ENCODE results near the gene PPL.

PPL gene

GRCh38 chr16:4884972-4885874, 51.7 kb downstream of the PPL start:
- Histone ChIP-seq H3K4me1 (ENCODE audit: insufficient read depth, insufficient read length) (peaks cover 6% of the 10 kb centered on the region), H3K4me3 (ENCODE audit: insufficient read length, low read depth) (no peak overlapping the region), H3K36me3 (ENCODE audit: insufficient read depth, insufficient read length, low read length) (peaks cover 98% of the 10 kb centered on the region), H3K27me3 (ENCODE audit: insufficient read depth, insufficient read length) (no peaks in the 10 kb centered on the region), H3K9ac (ENCODE audit: insufficient read length, low read depth) (no peak overlapping the region), H3K9me3 (ENCODE audit: insufficient read depth, low read length) (no peaks in the 10 kb centered on the region)
- TF ChIP-seq ZNF274 (IDR thresholded peaks at IDR 0.05; ENCODE audit: low read depth, low read length), result no peak
- TF ChIP-seq SUZ12 (IDR thresholded peaks at IDR 0.05; ENCODE audit: extremely low read depth, insufficient read depth, insufficient read length), result no peak
- no peak for TF ChIP-seq YY1 (IDR thresholded peaks at IDR 0.05; ENCODE audit: insufficient read depth, insufficient read length)
- no peak for DNase-seq (ENCODE audit: low read depth, low spot score)

- no peak for DNase-seq (ENCODE audit: low read depth, low spot score)
- H3K36me3 ChIP-seq (ENCODE audit: insufficient read depth, insufficient read length, low read length), result peaks cover 97% of the 10 kb centered on the region
- TF ChIP-seq YY1 (IDR thresholded peaks at IDR 0.05; ENCODE audit: insufficient read depth, insufficient read length) (no peak), SUZ12 (IDR thresholded peaks at IDR 0.05; ENCODE audit: extremely low read depth, insufficient read depth, insufficient read length) (no peak), ZNF274 (IDR thresholded peaks at IDR 0.05; ENCODE audit: low read depth, low read length) (no peak)
Observed at GRCh38 chr16:4884209-4884608, 52.7 kb downstream of the PPL start.

GRCh38 chr16:4883501-4883900, 53.4 kb downstream of the PPL start:
- Histone ChIP-seq H3K27me3 (ENCODE audit: insufficient read depth, insufficient read length) (no peaks in the 10 kb centered on the region), H3K9ac (ENCODE audit: insufficient read length, low read depth) (no peak overlapping the region), H3K36me3 (ENCODE audit: insufficient read depth, insufficient read length, low read length) (peaks cover 99% of the 10 kb centered on the region), H3K4me1 (ENCODE audit: insufficient read depth, insufficient read length) (peaks cover 4% of the 10 kb centered on the region), H3K4me3 (ENCODE audit: insufficient read length, low read depth) (no peak overlapping the region), H3K9me3 (ENCODE audit: insufficient read depth, low read length) (no peaks in the 10 kb centered on the region)
- no peak for TF ChIP-seq ZNF274 (IDR thresholded peaks at IDR 0.05; ENCODE audit: low read depth, low read length)
- no peak for TF ChIP-seq SUZ12 (IDR thresholded peaks at IDR 0.05; ENCODE audit: extremely low read depth, insufficient read depth, insufficient read length)
- no peak for TF ChIP-seq YY1 (IDR thresholded peaks at IDR 0.05; ENCODE audit: insufficient read depth, insufficient read length)
- DNase-seq (ENCODE audit: low read depth, low spot score), result no peak

More at GRCh38 chr16:4884209-4884608, 52.7 kb downstream of the PPL start:
- Histone ChIP-seq H3K9me3 (ENCODE audit: insufficient read depth, low read length) (no peaks in the 10 kb centered on the region), H3K4me3 (ENCODE audit: insufficient read length, low read depth) (no peak overlapping the region), H3K4me1 (ENCODE audit: insufficient read depth, insufficient read length) (peaks cover 4% of the 10 kb centered on the region), H3K27me3 (ENCODE audit: insufficient read depth, insufficient read length) (no peaks in the 10 kb centered on the region), H3K9ac (ENCODE audit: insufficient read length, low read depth) (no peak overlapping the region)

- H3K4me3 ChIP-seq (ENCODE audit: insufficient read length, low read depth), result no peak overlapping the region
- peaks cover 99% of the 10 kb centered on the region for H3K36me3 ChIP-seq (ENCODE audit: insufficient read depth, insufficient read length, low read length)
- peaks cover 4% of the 10 kb centered on the region for H3K4me1 ChIP-seq (ENCODE audit: insufficient read depth, insufficient read length)
- no peak for DNase-seq (ENCODE audit: low read depth, low spot score)
- no peaks in the 10 kb centered on the region for H3K9me3 ChIP-seq (ENCODE audit: insufficient read depth, low read length)
- no peaks in the 10 kb centered on the region for H3K27me3 ChIP-seq (ENCODE audit: insufficient read depth, insufficient read length)
- TF ChIP-seq ZNF274 (IDR thresholded peaks at IDR 0.05; ENCODE audit: low read depth, low read length), result no peak
- no peak for TF ChIP-seq YY1 (IDR thresholded peaks at IDR 0.05; ENCODE audit: insufficient read depth, insufficient read length)
- TF ChIP-seq SUZ12 (IDR thresholded peaks at IDR 0.05; ENCODE audit: extremely low read depth, insufficient read depth, insufficient read length), result no peak
- H3K9ac ChIP-seq (ENCODE audit: insufficient read length, low read depth), result no peak overlapping the region
Observed at GRCh38 chr16:4882633-4883285, 54.2 kb downstream of the PPL start.

GRCh38 chr16:4882000-4882632, 54.8 kb downstream of the PPL start:
- DNase-seq (ENCODE audit: low read depth, low spot score), result no peak

GRCh38 chr16:4880006-4880580, 56.9 kb downstream of the PPL start:
- DNase-seq (ENCODE audit: low read depth, low spot score), result no peak
- Histone ChIP-seq H3K9ac (ENCODE audit: insufficient read length, low read depth) (no peak overlapping the region), H3K27me3 (ENCODE audit: insufficient read depth, insufficient read length) (no peaks in the 10 kb centered on the region), H3K4me1 (ENCODE audit: insufficient read depth, insufficient read length) (peaks cover 4% of the 10 kb centered on the region), H3K9me3 (ENCODE audit: insufficient read depth, low read length) (no peaks in the 10 kb centered on the region), H3K36me3 (ENCODE audit: insufficient read depth, insufficient read length, low read length) (peaks cover 98% of the 10 kb centered on the region), H3K4me3 (ENCODE audit: insufficient read length, low read depth) (no peak overlapping the region)
- no peak for TF ChIP-seq ZNF274 (IDR thresholded peaks at IDR 0.05; ENCODE audit: low read depth, low read length)

More at GRCh38 chr16:4882000-4882632, 54.8 kb downstream of the PPL start:
- no peak overlapping the region for H3K9ac ChIP-seq (ENCODE audit: insufficient read length, low read depth)
- no peaks in the 10 kb centered on the region for H3K27me3 ChIP-seq (ENCODE audit: insufficient read depth, insufficient read length)
- H3K4me3 ChIP-seq (ENCODE audit: insufficient read length, low read depth), result no peak overlapping the region
- H3K36me3 ChIP-seq (ENCODE audit: insufficient read depth, insufficient read length, low read length), result peaks cover 99% of the 10 kb centered on the region
- no peaks in the 10 kb centered on the region for H3K9me3 ChIP-seq (ENCODE audit: insufficient read depth, low read length)
- H3K4me1 ChIP-seq (ENCODE audit: insufficient read depth, insufficient read length), result peaks cover 4% of the 10 kb centered on the region
- TF ChIP-seq YY1 (IDR thresholded peaks at IDR 0.05; ENCODE audit: insufficient read depth, insufficient read length), result no peak

- H3K9me3 ChIP-seq (ENCODE audit: insufficient read depth, low read length), result no peaks in the 10 kb centered on the region
- H3K9ac ChIP-seq (ENCODE audit: insufficient read length, low read depth), result no peak overlapping the region
- TF ChIP-seq YY1 (IDR thresholded peaks at IDR 0.05; ENCODE audit: insufficient read depth, insufficient read length) (no peak), ZNF274 (IDR thresholded peaks at IDR 0.05; ENCODE audit: low read depth, low read length) (no peak), SUZ12 (IDR thresholded peaks at IDR 0.05; ENCODE audit: extremely low read depth, insufficient read depth, insufficient read length) (no peak)
- DNase-seq (ENCODE audit: low read depth, low spot score), result no peak
- H3K4me1 ChIP-seq (ENCODE audit: insufficient read depth, insufficient read length), result peaks cover 4% of the 10 kb centered on the region
- H3K4me3 ChIP-seq (ENCODE audit: insufficient read length, low read depth), result no peak overlapping the region
- H3K27me3 ChIP-seq (ENCODE audit: insufficient read depth, insufficient read length), result no peaks in the 10 kb centered on the region
- H3K36me3 ChIP-seq (ENCODE audit: insufficient read depth, insufficient read length, low read length), result peaks cover 98% of the 10 kb centered on the region
Observed at GRCh38 chr16:4879049-4879448, 57.9 kb downstream of the PPL start.
